B cell (primary cell): ENCODE measurements around the gene CDK5RAP3. TPM values are rescaled to one million over a fixed set of nuclear protein-coding genes. Genes with fewer than 3 reads are reported as not detected.

Experiments
- ATAC-seq: fragments of 200-7000 bp; cut with Tn5 transposase; one replicate; pipeline ENCODE4 v1.10.0; 2021; ENCODE audit warnings: low read depth, mild to moderate bottlenecking, moderate number of reproducible peaks, moderate library complexity
- CTCF ChIA-PET: fragments of 350-600 bp; sonication (Branson Sonifier 250); formaldehyde crosslinking; loops from one replicate; lab custom pipeline; 2021; ENCODE audit warnings: antibody characterized with exemption, inconsistent platforms; lab: Charles Lee
- POLR2A ChIA-PET: fragments of 350-600 bp; sonication (Branson Sonifier 250); formaldehyde crosslinking; loops from one replicate; lab custom pipeline; 2021; ENCODE audit warnings: antibody characterized with exemption; lab: Charles Lee
- DNase-seq: peaks from one replicate; pipeline ENCODE4 v3.0.0; 2013
- H2AFZ ChIP-seq: 2 replicates; pipeline ENCODE4 v1.6.1; 2012; ENCODE audit warnings: mild to moderate bottlenecking, low read depth, low read length; ENCODE audit not compliant: insufficient read depth, poor library complexity, severe bottlenecking
- H3K27ac ChIP-seq, 2 donors: 1 replicate in 1 of 2; 2 replicates in 1 of 2; pipeline ENCODE4 v1.5.1; 2012 to 2013; ENCODE audit warnings: low read length in 2 of 2, mild to moderate bottlenecking in 2 of 2, moderate library complexity in 1 of 2
- H3K27me3 ChIP-seq, 4 experiments: fragments of 200-600 bp in 1 of 4; sonication (generic) in 1 of 4; replicated peaks in 1 of 4; 1 replicate in 2 of 4; 2 replicates in 2 of 4; pipeline versions ENCODE4 v1.6.1 to v1.7.0; 2013 to 2016; ENCODE audit warnings: low read length in 3 of 4, mild to moderate bottlenecking in 2 of 4, mixed read lengths in 1 of 4, moderate library complexity in 1 of 4; ENCODE audit not compliant: insufficient read depth in 4 of 4, control insufficient read depth in 3 of 4; ENCODE audit errors: control extremely low read depth in 1 of 4
- H3K36me3 ChIP-seq, 2 experiments: replicated peaks in 1 of 2; 1 replicate in 1 of 2; 2 replicates in 1 of 2; pipeline versions ENCODE4 v1.6.1 to v1.7.1; 2013; ENCODE audit warnings: low read length in 1 of 2; ENCODE audit not compliant: insufficient read depth in 2 of 2, control insufficient read depth in 1 of 2; ENCODE audit errors: control extremely low read depth in 1 of 2, extremely low read depth in 1 of 2
- H3K4me1 ChIP-seq, 2 donors: fragments of 200-600 bp in 1 of 2; sonication (generic) in 1 of 2; 1 replicate in 1 of 2; 2 replicates in 1 of 2; pipeline versions ENCODE4 v1.5.1 to v1.6.1; 2013 to 2017; ENCODE audit warnings: low read length in 2 of 2; ENCODE audit not compliant: control insufficient read depth in 2 of 2, insufficient read depth in 2 of 2
- H3K4me2 ChIP-seq: replicated peaks from 2 replicates; pipeline ENCODE3; 2012; ENCODE audit warnings: mild to moderate bottlenecking, low read depth, low read length; ENCODE audit not compliant: poor library complexity, severe bottlenecking
- H3K4me3 ChIP-seq, 5 experiments: fragments of 200-600 bp in 1 of 5; sonication (generic) in 1 of 5; 1 replicate in 3 of 5; 2 replicates in 2 of 5; pipeline versions ENCODE4 v1.5.1 to v1.7.0; 2011 to 2016; ENCODE audit warnings: low read length in 4 of 5, mild to moderate bottlenecking in 4 of 5, low read depth in 2 of 5, control low read depth in 1 of 5, moderate library complexity in 1 of 5; ENCODE audit not compliant: insufficient read depth in 1 of 5; ENCODE audit errors: control extremely low read depth in 1 of 5, extremely low read depth in 1 of 5
- H3K79me2 ChIP-seq: fragments of 200-600 bp; sonication (generic); one replicate; pipeline ENCODE4 v1.6.0; 2016; ENCODE audit warnings: low read length; ENCODE audit not compliant: control insufficient read depth, insufficient read depth
- H3K9ac ChIP-seq: fragments of 200-600 bp; sonication (generic); 2 replicates; pipeline ENCODE4 v1.6.1; 2017; ENCODE audit warnings: mild to moderate bottlenecking, low read length, moderate library complexity
- H3K9me3 ChIP-seq, 3 donors: one replicate each; pipeline versions ENCODE4 v1.6.1 to v1.7.1; 2013; ENCODE audit warnings: low read length in 2 of 3; ENCODE audit not compliant: control insufficient read depth in 2 of 3, insufficient read depth in 1 of 3; ENCODE audit errors: control extremely low read depth in 1 of 3
- H4K20me1 ChIP-seq: 2 replicates; pipeline ENCODE4 v1.6.0; 2012; ENCODE audit warnings: mild to moderate bottlenecking, low read length; ENCODE audit not compliant: insufficient read depth, control insufficient read depth, poor library complexity, severe bottlenecking
- H3K27ac Mint-ChIP-seq: one replicate; pipeline ENCODE4 v1.8.0; 2021; ENCODE audit warnings: mixed read lengths
- H3K27me3 Mint-ChIP-seq: one replicate; pipeline ENCODE4 v1.8.0; 2021; ENCODE audit warnings: mixed read lengths
- H3K4me1 Mint-ChIP-seq: one replicate; pipeline ENCODE4 v1.8.0; 2021; ENCODE audit warnings: mixed read lengths
- H3K4me3 Mint-ChIP-seq: one replicate; pipeline ENCODE4 v1.8.0; 2021; ENCODE audit warnings: mixed read lengths
- H3K9me3 Mint-ChIP-seq: one replicate; pipeline ENCODE4 v1.8.0; 2022; ENCODE audit warnings: mixed read lengths; ENCODE audit not compliant: insufficient read depth
- EZH2 ChIP-seq: IDR thresholded peaks from 2 replicates; pipeline ENCODE4 v1.6.1; 2012; ENCODE audit warnings: borderline replicate concordance, low read depth, mild to moderate bottlenecking, moderate library complexity, low read length; ENCODE audit not compliant: insufficient read depth, poor library complexity, severe bottlenecking
- WGBS: methylation state at CpG from one replicate; pipeline ENCODE4 v1.1.5; 2013; ENCODE audit warnings: missing lambda C conversion rate; ENCODE audit not compliant: insufficient coverage; 5-methylcytosine and 5-hydroxymethylcytosine counted together
- intact Hi-C: fragments of 100-400 bp; cut with micrococcal nuclease; formaldehyde crosslinking; loops from one replicate; pipeline ENCODE4 v1.10.0; 2022
- polyA plus RNA-seq: library from polyadenylated mRNA; depleted of rRNA; stranded (reverse); fragments of >200 nt; gene quantifications from 2 replicates; pipeline ENCODE4 v1.2.3, GENCODE V29; 2012
- total RNA-seq, 2 donors: library from RNA; stranded (reverse); fragments of 120-200 nt in 1 of 2; gene quantifications; 1 replicate in 1 of 2; 2 replicates in 1 of 2; pipeline versions ENCODE4 v1.2.3 to v1.2.4, GENCODE V29; 2013 to 2022
- TF ChIP-seq, protein P1 (sequence below): fragments of 200-600 bp; IDR thresholded peaks from one replicate; pipeline ENCODE4 v1.8.0; 2022; ENCODE audit warnings: antibody characterized with exemption, mild to moderate bottlenecking

CDK5RAP3 gene
- total and polyA plus RNA-seq, 2 donors (not counting 1 experiment from before 2014, with no cell fraction given): 417 to 728 TPM

GRCh38 chr17:48002266-48002915 is 31.5 kb downstream of the CDK5RAP3 start:
- Mint-ChIP-seq H3K4me1 (peaks cover 4% of the 10 kb centered on the region), H3K27ac (no peak overlapping the region), H3K9me3 (no peaks in the 10 kb centered on the region), H3K27me3 (peaks cover 13% of the 10 kb centered on the region), H3K4me3 (no peak overlapping the region)
- Histone ChIP-seq H3K9ac (no peak overlapping the region), H3K4me1 (no peaks in the 10 kb centered on the region), H3K9me3 (no peaks in the 10 kb centered on the region), H4K20me1 (no peaks in the 10 kb centered on the region), H3K27me3 (peaks cover 0 to 9% (median 0%) of the 10 kb centered on the region in 4 experiments), H3K79me2 (no peaks in the 10 kb centered on the region), H3K27ac (no peak overlapping the region), H2AFZ (no peak overlapping the region), H3K4me2 (no peak overlapping the region), H3K36me3 (no peaks in the 10 kb centered on the region), H3K4me3 (no peak overlapping the region)
- TF ChIP-seq, protein P1, sequence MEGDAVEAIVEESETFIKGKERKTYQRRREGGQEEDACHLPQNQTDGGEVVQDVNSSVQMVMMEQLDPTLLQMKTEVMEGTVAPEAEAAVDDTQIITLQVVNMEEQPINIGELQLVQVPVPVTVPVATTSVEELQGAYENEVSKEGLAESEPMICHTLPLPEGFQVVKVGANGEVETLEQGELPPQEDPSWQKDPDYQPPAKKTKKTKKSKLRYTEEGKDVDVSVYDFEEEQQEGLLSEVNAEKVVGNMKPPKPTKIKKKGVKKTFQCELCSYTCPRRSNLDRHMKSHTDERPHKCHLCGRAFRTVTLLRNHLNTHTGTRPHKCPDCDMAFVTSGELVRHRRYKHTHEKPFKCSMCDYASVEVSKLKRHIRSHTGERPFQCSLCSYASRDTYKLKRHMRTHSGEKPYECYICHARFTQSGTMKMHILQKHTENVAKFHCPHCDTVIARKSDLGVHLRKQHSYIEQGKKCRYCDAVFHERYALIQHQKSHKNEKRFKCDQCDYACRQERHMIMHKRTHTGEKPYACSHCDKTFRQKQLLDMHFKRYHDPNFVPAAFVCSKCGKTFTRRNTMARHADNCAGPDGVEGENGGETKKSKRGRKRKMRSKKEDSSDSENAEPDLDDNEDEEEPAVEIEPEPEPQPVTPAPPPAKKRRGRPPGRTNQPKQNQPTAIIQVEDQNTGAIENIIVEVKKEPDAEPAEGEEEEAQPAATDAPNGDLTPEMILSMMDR: no peak
- TF ChIP-seq EZH2: no peak
- CTCF ChIA-PET: interaction anchor here (0.5 to 1.4 kb wide), 3 partner anchors 9 to 116 kb away, joined by 3 to 4 read pairs (median 3); no protein-coding TSS in a partner anchor
- 19% methylated on average over 3 of the region's 4 CpGs for WGBS
- DNase-seq: no peak
- intact Hi-C loops: no loop called here
- POLR2A ChIA-PET: no interaction called here
- no peak for ATAC-seq

DNA sequence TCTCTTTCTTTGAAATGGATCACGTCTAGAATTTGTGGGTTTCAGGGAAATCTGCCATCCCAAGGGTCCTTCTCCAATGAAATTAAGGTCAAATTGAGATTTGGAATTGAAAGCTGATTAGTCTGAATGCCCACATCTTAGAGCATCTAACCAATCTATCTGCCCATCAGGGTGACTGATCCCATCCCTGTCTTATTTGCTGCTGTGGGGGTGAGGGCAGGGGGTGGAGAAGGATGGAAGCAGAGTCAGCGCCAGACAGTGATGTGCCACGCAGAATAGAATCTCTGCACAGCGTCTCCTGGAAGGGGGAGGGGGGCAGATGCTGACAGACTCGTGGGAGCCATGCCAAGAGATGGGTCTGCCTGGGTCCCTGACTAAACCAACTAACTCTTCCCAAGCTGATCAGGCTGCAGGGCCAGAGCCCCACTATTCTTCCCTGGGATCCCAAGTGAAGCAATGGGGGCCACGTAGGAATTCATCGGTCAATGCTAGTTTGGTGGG is 32.1 kb downstream of the CDK5RAP3 start:
- Histone ChIP-seq H4K20me1 (no peaks in the 10 kb centered on the region), H3K27me3 (peaks cover 0 to 7% (median 0%) of the 10 kb centered on the region in 4 experiments), H3K9me3 (no peaks in the 10 kb centered on the region), H3K79me2 (no peaks in the 10 kb centered on the region), H3K4me1 (no peaks in the 10 kb centered on the region), H3K4me2 (no peak overlapping the region), H3K36me3 (no peaks in the 10 kb centered on the region), H3K4me3 (no peak overlapping the region), H2AFZ (no peak overlapping the region), H3K9ac (no peak overlapping the region), H3K27ac (no peak overlapping the region)
- H3K27ac Mint-ChIP-seq: no peak overlapping the region
- 91% methylated on average over 6 of the region's 7 CpGs for WGBS
- no peak for ATAC-seq
- no peak for DNase-seq
- no peaks in the 10 kb centered on the region for H3K9me3 Mint-ChIP-seq
- intact Hi-C loops: no loop called here
- ChIA-PET POLR2A (no interaction called here), CTCF (interaction anchor here (1.0 to 1.4 kb wide), 4 partner anchors 8 to 54 kb away, joined by 3 to 4 read pairs (median 4); no protein-coding TSS in a partner anchor)
- peaks cover 13% of the 10 kb centered on the region for H3K27me3 Mint-ChIP-seq
- H3K4me3 Mint-ChIP-seq: no peak overlapping the region
- no peak for TF ChIP-seq EZH2
- TF ChIP-seq, protein P1: no peak
- peaks cover 4% of the 10 kb centered on the region for H3K4me1 Mint-ChIP-seq
